ENCODE measurements around the gene G6PD. TPM values are rescaled to one million over a fixed set of nuclear protein-coding genes. Genes with fewer than 3 reads are reported as not detected.

G6PD gene
- total and polyA plus RNA-seq, 9 donors: 18.0 to 115 (median 50.9) TPM

- 18 to 31% (median 25%) methylated on average over 15 of the region's 15 CpGs for WGBS, 3 donors
- H3K27ac ChIP-seq: peak overlapping the region; percentile 52 to 61
- DNase-seq: peak; percentile 82 to 88 (median 86)
- H3K4me3 ChIP-seq: peak overlapping the region; percentile 23
- no peaks in the 10 kb centered on the region for H3K27me3 ChIP-seq
- no peaks in the 10 kb centered on the region for H3K9me3 ChIP-seq
- no peaks in the 10 kb centered on the region for H3K36me3 ChIP-seq
- intact Hi-C loops (cut with DNase I): no loop called here
- no peaks in the 10 kb centered on the region for H3K4me1 ChIP-seq (ENCODE audit: insufficient read depth)
- TF ChIP-seq, protein P1, sequence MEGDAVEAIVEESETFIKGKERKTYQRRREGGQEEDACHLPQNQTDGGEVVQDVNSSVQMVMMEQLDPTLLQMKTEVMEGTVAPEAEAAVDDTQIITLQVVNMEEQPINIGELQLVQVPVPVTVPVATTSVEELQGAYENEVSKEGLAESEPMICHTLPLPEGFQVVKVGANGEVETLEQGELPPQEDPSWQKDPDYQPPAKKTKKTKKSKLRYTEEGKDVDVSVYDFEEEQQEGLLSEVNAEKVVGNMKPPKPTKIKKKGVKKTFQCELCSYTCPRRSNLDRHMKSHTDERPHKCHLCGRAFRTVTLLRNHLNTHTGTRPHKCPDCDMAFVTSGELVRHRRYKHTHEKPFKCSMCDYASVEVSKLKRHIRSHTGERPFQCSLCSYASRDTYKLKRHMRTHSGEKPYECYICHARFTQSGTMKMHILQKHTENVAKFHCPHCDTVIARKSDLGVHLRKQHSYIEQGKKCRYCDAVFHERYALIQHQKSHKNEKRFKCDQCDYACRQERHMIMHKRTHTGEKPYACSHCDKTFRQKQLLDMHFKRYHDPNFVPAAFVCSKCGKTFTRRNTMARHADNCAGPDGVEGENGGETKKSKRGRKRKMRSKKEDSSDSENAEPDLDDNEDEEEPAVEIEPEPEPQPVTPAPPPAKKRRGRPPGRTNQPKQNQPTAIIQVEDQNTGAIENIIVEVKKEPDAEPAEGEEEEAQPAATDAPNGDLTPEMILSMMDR (IDR thresholded peaks at IDR 0.05): peak in 2 of 3 donors; percentile 47 to 64
- TF ChIP-seq POLR2A (IDR thresholded peaks at IDR 0.05) (no peak), EP300 (IDR thresholded peaks at IDR 0.05) (no peak)
These were observed 19.6 kb downstream of the G6PD start for GRCh38 chrX:154526901-154527675.

DNA sequence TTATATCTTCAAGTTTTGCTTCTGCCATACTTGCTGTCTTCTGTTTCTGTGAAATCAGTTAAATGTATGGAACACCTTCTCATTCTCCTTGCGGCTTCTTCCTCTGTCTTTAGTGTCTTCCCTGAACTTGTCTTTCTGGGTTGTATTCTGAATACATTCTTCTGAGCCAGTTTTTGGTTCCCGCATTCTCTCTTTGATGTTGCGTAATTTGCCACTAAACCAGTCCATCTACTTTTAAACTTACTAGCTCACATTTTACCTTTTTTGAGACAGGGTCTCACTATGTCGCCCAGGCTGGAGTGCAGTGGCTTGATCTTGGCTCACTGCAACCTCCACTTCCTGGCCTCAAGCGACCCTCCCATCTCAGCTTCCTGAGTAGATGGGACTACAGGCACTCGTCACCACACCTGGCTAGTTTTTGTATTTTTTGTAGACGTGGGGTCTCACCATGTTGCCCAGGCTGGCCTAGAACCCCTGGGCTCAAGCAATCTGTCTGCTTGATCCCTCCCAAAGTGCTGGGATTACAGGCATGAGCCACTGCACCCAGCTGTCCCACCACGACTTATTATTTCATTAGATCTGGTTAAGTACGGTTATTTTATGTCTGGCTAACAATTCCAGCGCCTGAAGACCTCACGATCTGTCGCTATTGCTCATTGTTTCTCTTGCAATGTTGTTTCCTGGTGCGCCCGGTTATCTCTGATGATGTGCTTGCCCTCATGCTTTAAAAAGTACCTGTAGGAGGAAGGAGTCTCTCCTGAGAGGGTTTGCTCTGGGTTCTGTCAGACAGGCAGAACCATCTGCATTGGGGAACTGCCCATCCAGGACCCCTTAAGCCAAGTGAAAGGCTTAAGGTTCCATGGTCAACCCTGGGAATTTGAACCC, 20.8 kb downstream of the G6PD start:
- TF ChIP-seq POLR2A (IDR thresholded peaks at IDR 0.05) (no peak), EP300 (IDR thresholded peaks at IDR 0.05) (no peak)
- TF ChIP-seq, protein P1 (IDR thresholded peaks at IDR 0.05): no peak

DNA sequence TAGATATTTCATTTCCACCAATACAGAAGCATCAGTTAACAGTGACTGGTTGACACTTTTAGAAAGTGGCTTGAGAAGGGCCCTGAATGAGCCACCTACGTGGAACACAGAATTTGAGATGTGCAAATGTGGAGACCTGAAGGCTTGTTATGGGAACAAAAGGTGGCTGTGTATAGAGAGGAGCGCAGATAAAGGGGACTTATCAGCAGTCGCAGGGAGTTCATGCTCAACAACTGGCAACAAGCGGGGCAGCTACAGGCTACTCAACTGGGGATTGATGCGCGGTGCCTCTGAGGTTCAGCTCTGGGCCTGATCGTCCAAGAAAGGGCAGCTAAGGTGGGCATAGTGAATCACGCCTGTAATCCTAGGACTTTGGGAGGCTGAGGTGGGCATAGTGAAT, 27.3 kb downstream of the G6PD start:
- Histone ChIP-seq H3K27ac (no peak overlapping the region), H3K9me3 (no peaks in the 10 kb centered on the region), H3K4me1 (ENCODE audit: insufficient read depth) (peaks cover 4% of the 10 kb centered on the region), H3K36me3 (no peaks in the 10 kb centered on the region), H3K4me3 (no peak overlapping the region), H3K27me3 (no peaks in the 10 kb centered on the region)
- 79 to 87% (median 85%) methylated on average over 8 of the region's 8 CpGs for WGBS, 3 donors
- no peak for DNase-seq
- intact Hi-C loops (cut with DNase I): no loop called here
- TF ChIP-seq, protein P1 (IDR thresholded peaks at IDR 0.05): no peak
- TF ChIP-seq POLR2A (IDR thresholded peaks at IDR 0.05) (no peak), EP300 (IDR thresholded peaks at IDR 0.05) (no peak)

More for the DNA sequence above, 20.8 kb downstream of the G6PD start:
- intact Hi-C loops (cut with DNase I): no loop called here
- no peaks in the 10 kb centered on the region for H3K27me3 ChIP-seq
- no peaks in the 10 kb centered on the region for H3K9me3 ChIP-seq
- no peaks in the 10 kb centered on the region for H3K4me1 ChIP-seq (ENCODE audit: insufficient read depth)
- no peak overlapping the region for H3K27ac ChIP-seq
- H3K4me3 ChIP-seq: no peak overlapping the region
- WGBS, 3 donors: 75 to 84% (median 83%) methylated on average over 14 of the region's 14 CpGs
- no peaks in the 10 kb centered on the region for H3K36me3 ChIP-seq
- DNase-seq: no peak

GRCh38 chrX:154517101-154517781, 29.4 kb downstream of the G6PD start:
- TF ChIP-seq, protein P1 (IDR thresholded peaks at IDR 0.05): no peak
- peak; percentile 53 for TF ChIP-seq POLR2A (IDR thresholded peaks at IDR 0.05)
- H3K9me3 ChIP-seq: no peaks in the 10 kb centered on the region
- no peaks in the 10 kb centered on the region for H3K27me3 ChIP-seq
- no peaks in the 10 kb centered on the region for H3K36me3 ChIP-seq
- DNase-seq: peak in 3 of 5 donors; percentile 63 to 69 (median 67)
- H3K27ac ChIP-seq: peak overlapping the region; percentile 91 to 99
- peaks cover 4% of the 10 kb centered on the region for H3K4me1 ChIP-seq (ENCODE audit: insufficient read depth)
- H3K4me3 ChIP-seq: peak overlapping the region; percentile 24
- intact Hi-C loops (cut with DNase I): no loop called here
- WGBS, 3 donors: 40 to 45% (median 41%) methylated on average over 25 of the region's 25 CpGs
